GM18505 (cell line): ENCODE measurements around the gene PPP2CA.

Experiments
- ATAC-seq: cut with Tn5 transposase; IDR thresholded peaks from one replicate; pipeline ENCODE4 v1.9.1; 2021; ENCODE audit not compliant: unreplicated experiment
- POLR2A ChIP-seq: IDR thresholded peaks from 4 replicates; pipeline ENCODE4 v1.6.1; 2011; ENCODE audit warnings: borderline replicate concordance; ENCODE audit not compliant: insufficient read depth, insufficient read length; ENCODE audit errors: extremely low read depth

PPP2CA gene

GRCh38 chr5:134203630-134204029 is 22.2 kb downstream of the PPP2CA start:
- ATAC-seq, result no peak
- TF ChIP-seq POLR2A, result no peak

GRCh38 chr5:134195666-134196065 is 30.2 kb downstream of the PPP2CA start:
- TF ChIP-seq POLR2A, result no peak
- no peak for ATAC-seq

GRCh38 chr5:134189031-134189430 is 36.8 kb downstream of the PPP2CA start:
- no peak for TF ChIP-seq POLR2A
- no peak for ATAC-seq

- ATAC-seq, result no peak
- TF ChIP-seq POLR2A, result no peak
These were observed 37.8 kb downstream of the PPP2CA start for GRCh38 chr5:134188092-134188491.

GRCh38 chr5:134184155-134185135 is 41.4 kb downstream of the PPP2CA start:
- TF ChIP-seq POLR2A, result no peak
- no peak for ATAC-seq

- ATAC-seq, result no peak
- TF ChIP-seq POLR2A, result no peak
These were observed 42.4 kb downstream of the PPP2CA start for GRCh38 chr5:134183481-134183880.

GRCh38 chr5:134178096-134178419 is 47.8 kb downstream of the PPP2CA start:
- TF ChIP-seq POLR2A, result no peak
- ATAC-seq, result no peak

- ATAC-seq, result no peak
These were observed 48.3 kb downstream of the PPP2CA start for GRCh38 chr5:134177369-134178095.

GRCh38 chr5:134176511-134177368 is 49.1 kb downstream of the PPP2CA start, which contains the start of gene SKP1:
TSS of gene SKP1 (minus strand) at chr5:134176950. CDS start at chr5:134174022, 2,928 bp downstream.
- TF ChIP-seq POLR2A, result peak; percentile 100

More at GRCh38 chr5:134177369-134178095, 48.3 kb downstream of the PPP2CA start:
- no peak for TF ChIP-seq POLR2A

GRCh38 chr5:134175921-134176510 is 49.9 kb downstream of the PPP2CA start:
- no peak for TF ChIP-seq POLR2A
- ATAC-seq, result peak; percentile 12

More at GRCh38 chr5:134176511-134177368, 49.1 kb downstream of the PPP2CA start, which contains the start of gene SKP1:
- peak; percentile 74 for ATAC-seq

GRCh38 chr5:134174841-134175839 is 50.7 kb downstream of the PPP2CA start:
- no peak for TF ChIP-seq POLR2A
- ATAC-seq, result no peak
